Fibroblast of lung (primary cell): ENCODE data around the gene OR2H1. TPM values are rescaled to one million over a fixed set of nuclear protein-coding genes. Genes with fewer than 3 reads are reported as not detected.

ENCODE experiments used
- DNase-seq, 2 donors: peaks; one replicate each; pipeline versions ENCODE4 v3.0.0 to v3.0.0-alpha.2; 2010; ENCODE audit warnings: low read depth in 2 of 2
- H2AFZ ChIP-seq: 2 replicates; pipeline ENCODE4 v1.5.1; 2012; ENCODE audit warnings: low read length, control low read depth, inconsistent platforms
- H3K27ac ChIP-seq: 2 replicates; pipeline ENCODE4 v1.5.1; 2011; ENCODE audit warnings: low read length, control low read depth; ENCODE audit not compliant: insufficient read depth
- H3K27me3 ChIP-seq: 2 replicates; pipeline ENCODE4 v1.5.1; 2011; ENCODE audit warnings: mild to moderate bottlenecking, low read length; ENCODE audit not compliant: control insufficient read depth, insufficient read depth
- H3K36me3 ChIP-seq: 2 replicates; pipeline ENCODE4 v1.5.1; 2011; ENCODE audit warnings: low read length; ENCODE audit not compliant: control insufficient read depth, insufficient read depth
- H3K4me1 ChIP-seq: 2 replicates; pipeline ENCODE4 v1.5.1; 2011; ENCODE audit warnings: low read length; ENCODE audit not compliant: control insufficient read depth, insufficient read depth; ENCODE audit errors: extremely low read depth
- H3K4me2 ChIP-seq: 2 replicates; pipeline ENCODE4 v1.5.1; 2011; ENCODE audit warnings: low read length, control low read depth; ENCODE audit not compliant: insufficient read depth; ENCODE audit errors: extremely low read depth
- H3K4me3 ChIP-seq, 4 experiments: fragments of 200-600 bp in 1 of 4; sonication (generic) in 1 of 4; replicated peaks in 1 of 4; 2 replicates each; pipeline ENCODE4 v1.5.1; 2011 to 2016; ENCODE audit warnings: low read length in 4 of 4, low read depth in 3 of 4, mild to moderate bottlenecking in 3 of 4, control low read depth in 2 of 4, inconsistent platforms in 1 of 4, mixed read lengths in 1 of 4; ENCODE audit not compliant: insufficient read depth in 1 of 4; ENCODE audit errors: control extremely low read depth in 1 of 4
- H3K79me2 ChIP-seq: 2 replicates; pipeline ENCODE4 v1.5.1; 2012; ENCODE audit warnings: mild to moderate bottlenecking, low read length, inconsistent platforms; ENCODE audit not compliant: control insufficient read depth, insufficient read depth
- H3K9ac ChIP-seq: 2 replicates; pipeline ENCODE4 v1.5.1; 2011; ENCODE audit warnings: mild to moderate bottlenecking, low read length, control low read depth; ENCODE audit not compliant: insufficient read depth
- H3K9me3 ChIP-seq: 2 replicates; pipeline ENCODE4 v1.5.1; 2012; ENCODE audit warnings: low read depth, low read length; ENCODE audit not compliant: control insufficient read depth, insufficient read depth
- H4K20me1 ChIP-seq: 2 replicates; pipeline ENCODE4 v1.5.1; 2011; ENCODE audit warnings: low read length; ENCODE audit not compliant: control insufficient read depth, insufficient read depth; ENCODE audit errors: extremely low read depth
- CTCF ChIP-seq, 2 donors: IDR thresholded peaks in 1 of 2; conservative IDR thresholded peaks in 1 of 2; 1 replicate in 1 of 2; 2 replicates in 1 of 2; pipeline ENCODE4 v1.5.1; 2011 to 2012; ENCODE audit warnings: low read length in 2 of 2, control low read depth in 1 of 2, inconsistent platforms in 1 of 2, low read depth in 1 of 2, mild to moderate bottlenecking in 1 of 2
- EZH2 ChIP-seq: IDR thresholded peaks from 2 replicates; pipeline ENCODE4 v1.5.1; 2012; ENCODE audit warnings: low read length, control low read depth, mild to moderate bottlenecking; ENCODE audit errors: missing control alignments
- polyA plus RNA-seq, 2 donors: library from polyadenylated mRNA; depleted of rRNA in 1 of 2; stranded (reverse) in 1 of 2; unstranded in 1 of 2; fragments of >200 nt; gene quantifications; 2 replicates each; pipeline ENCODE4 v1.2.1, GENCODE V29; 2011 to 2012; ENCODE audit warnings: missing spikeins in 1 of 2
- total RNA-seq: library from RNA; depleted of rRNA; stranded (reverse); fragments of >200 nt; gene quantifications from 2 replicates; pipeline ENCODE4 v1.2.1, GENCODE V29; 2014

The OR2H1 gene
- total and polyA plus RNA-seq, 2 donors (not counting 1 experiment from before 2014, with no cell fraction given), result not detected

- TF ChIP-seq CTCF (conservative IDR thresholded peaks at IDR 0.05 in 1 of 2, IDR thresholded peaks at IDR 0.05 in 1 of 2; ENCODE audit: low read depth in 1 of 2, low read length in 2 of 2) (no peak), EZH2 (no peak)
- Histone ChIP-seq H4K20me1 (no peaks in the 10 kb centered on the region), H3K36me3 (no peaks in the 10 kb centered on the region), H2AFZ (no peak overlapping the region), H3K9ac (no peak overlapping the region), H3K79me2 (no peaks in the 10 kb centered on the region), H3K4me1 (no peaks in the 10 kb centered on the region), H3K27ac (no peak overlapping the region), H3K4me2 (no peak overlapping the region), H3K4me3 (no peak overlapping the region), H3K27me3 (no peaks in the 10 kb centered on the region), H3K9me3 (no peaks in the 10 kb centered on the region)
- no peak for DNase-seq
Observed at GRCh38 chr6:29424168-29424567, 32.8 kb upstream of the OR2H1 start.

GRCh38 chr6:29424575-29424974 is 32.4 kb upstream of the OR2H1 start:
- H4K20me1 ChIP-seq, result no peaks in the 10 kb centered on the region
- H3K4me2 ChIP-seq, result no peak overlapping the region

DNA sequence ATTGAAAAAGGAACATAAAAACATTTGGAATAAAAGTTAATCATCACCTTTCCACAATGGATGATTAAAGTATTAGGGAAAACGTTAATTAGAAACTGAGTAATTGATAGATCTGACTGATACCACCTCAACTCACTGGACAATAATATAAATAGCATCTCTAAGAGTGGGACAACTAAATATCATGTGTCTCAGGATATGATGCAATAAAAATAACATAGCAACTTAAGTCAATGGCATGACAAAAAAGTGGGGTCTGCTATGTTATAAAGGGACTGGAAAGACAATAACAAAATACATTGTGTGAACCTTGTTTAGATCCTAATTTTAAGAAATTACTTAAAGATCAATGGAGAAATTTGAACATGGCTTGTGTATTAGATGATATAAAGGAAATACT is 31.9 kb upstream of the OR2H1 start:
- H3K4me1 ChIP-seq, result no peaks in the 10 kb centered on the region
- H3K9ac ChIP-seq, result no peak overlapping the region
- no peak overlapping the region for H2AFZ ChIP-seq
- TF ChIP-seq CTCF (conservative IDR thresholded peaks at IDR 0.05 in 1 of 2, IDR thresholded peaks at IDR 0.05 in 1 of 2; ENCODE audit: low read depth in 1 of 2, low read length in 2 of 2), result no peak
- TF ChIP-seq EZH2, result no peak
- H3K27me3 ChIP-seq, result no peaks in the 10 kb centered on the region
- DNase-seq, result no peak
- no peaks in the 10 kb centered on the region for H3K79me2 ChIP-seq
- no peak overlapping the region for H3K4me2 ChIP-seq
- no peaks in the 10 kb centered on the region for H3K9me3 ChIP-seq
- no peaks in the 10 kb centered on the region for H4K20me1 ChIP-seq
- H3K36me3 ChIP-seq, result no peaks in the 10 kb centered on the region
- H3K4me3 ChIP-seq, result no peak overlapping the region
- no peak overlapping the region for H3K27ac ChIP-seq

More at GRCh38 chr6:29424575-29424974, 32.4 kb upstream of the OR2H1 start:
- Histone ChIP-seq H3K4me1 (no peaks in the 10 kb centered on the region), H3K9ac (no peak overlapping the region), H3K9me3 (no peaks in the 10 kb centered on the region), H3K27me3 (no peaks in the 10 kb centered on the region), H3K36me3 (no peaks in the 10 kb centered on the region), H2AFZ (no peak overlapping the region), H3K4me3 (no peak overlapping the region), H3K79me2 (no peaks in the 10 kb centered on the region), H3K27ac (no peak overlapping the region)
- DNase-seq, result no peak
- no peak for TF ChIP-seq CTCF (conservative IDR thresholded peaks at IDR 0.05 in 1 of 2, IDR thresholded peaks at IDR 0.05 in 1 of 2; ENCODE audit: low read depth in 1 of 2, low read length in 2 of 2)
- no peak for TF ChIP-seq EZH2
